ENCODE data around the gene SENP6.

Gene SENP6

DNA sequence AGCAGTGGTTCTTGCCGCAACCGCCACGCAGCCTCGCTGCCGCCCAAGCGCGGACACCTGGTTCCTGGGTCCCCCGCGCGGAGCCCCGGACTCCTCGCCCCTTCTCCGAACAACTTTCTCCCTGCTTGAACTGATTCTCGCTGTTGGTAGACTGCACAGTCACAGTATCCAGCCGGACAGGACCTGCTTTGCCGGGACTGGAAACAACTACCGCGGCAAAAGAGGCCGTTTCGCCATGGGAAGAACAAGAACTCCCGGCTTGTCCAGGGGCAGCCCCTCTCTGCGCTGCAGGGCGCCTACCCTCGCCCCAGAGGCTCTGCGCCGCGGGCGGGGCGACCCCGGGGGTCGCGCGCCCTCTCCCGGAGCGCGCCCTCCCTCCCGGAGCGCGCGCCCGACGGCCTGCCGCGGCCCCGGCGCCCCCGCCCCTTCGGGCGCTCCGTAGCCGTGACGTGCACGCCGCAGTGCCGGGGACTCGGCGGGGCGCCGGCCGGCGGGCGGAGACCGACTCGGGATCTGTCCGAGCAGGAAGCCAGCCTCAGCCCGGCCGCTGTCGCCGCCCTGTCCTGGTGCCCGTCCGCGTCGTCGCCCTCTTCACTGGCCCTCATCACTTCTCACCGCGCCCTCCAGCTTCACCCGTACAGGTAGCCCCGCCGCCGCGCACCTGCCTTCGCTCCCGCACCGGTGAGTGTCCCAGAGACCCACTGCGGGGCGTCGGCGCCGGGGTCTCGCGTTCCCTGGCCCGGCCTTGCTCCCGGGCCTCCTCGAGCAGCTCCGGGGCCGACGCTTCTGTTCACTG is 147.3 kb downstream of the SENP6 start, which contains the start of gene MYO6:
MYO6 (plus strand) TSS at position 497 of the 796 bp plus-strand sequence. CDS start 68,309 bp downstream, outside the sequence.
- peak; percentile 33 for DNase-seq

DNA sequence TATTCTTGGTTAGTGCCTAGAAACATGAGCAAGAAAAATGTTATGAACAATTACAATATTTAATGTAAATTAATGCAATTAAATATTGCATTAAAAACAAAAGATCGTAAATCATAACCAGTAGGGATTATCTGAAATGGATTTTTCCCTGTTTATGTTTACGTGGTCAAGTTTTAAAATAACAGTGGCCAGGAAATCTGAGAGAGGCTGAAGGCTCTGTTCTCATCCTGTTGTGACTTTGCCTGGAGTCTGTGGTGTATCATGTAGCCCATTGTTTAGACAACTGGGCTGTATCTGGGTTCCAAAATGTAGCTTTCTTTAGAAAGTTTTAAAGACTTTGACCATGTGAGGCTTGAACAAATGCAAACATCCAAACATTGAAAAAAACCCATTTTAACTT is 149.8 kb downstream of the SENP6 start:
- no peak for DNase-seq

DNA sequence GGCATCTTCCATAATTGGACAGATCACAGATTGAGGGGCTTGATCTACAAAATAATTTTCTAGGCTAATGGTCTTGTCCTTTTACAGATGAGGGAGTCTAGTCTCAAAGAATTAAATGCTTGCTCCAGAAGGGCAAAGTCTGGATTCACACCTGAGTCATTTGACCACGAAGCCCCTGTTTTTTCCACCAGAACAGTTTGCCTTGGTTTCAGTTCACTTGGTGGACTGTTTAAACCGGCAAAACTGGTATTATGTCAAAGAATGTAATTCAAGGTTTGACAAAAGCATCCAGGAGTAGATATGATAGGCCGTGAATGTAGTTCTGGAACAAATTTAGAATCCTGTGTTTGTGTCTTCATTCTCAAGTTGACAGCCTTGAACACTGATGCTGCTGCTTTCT is 150.7 kb downstream of the SENP6 start:
- DNase-seq, result no peak

DNA sequence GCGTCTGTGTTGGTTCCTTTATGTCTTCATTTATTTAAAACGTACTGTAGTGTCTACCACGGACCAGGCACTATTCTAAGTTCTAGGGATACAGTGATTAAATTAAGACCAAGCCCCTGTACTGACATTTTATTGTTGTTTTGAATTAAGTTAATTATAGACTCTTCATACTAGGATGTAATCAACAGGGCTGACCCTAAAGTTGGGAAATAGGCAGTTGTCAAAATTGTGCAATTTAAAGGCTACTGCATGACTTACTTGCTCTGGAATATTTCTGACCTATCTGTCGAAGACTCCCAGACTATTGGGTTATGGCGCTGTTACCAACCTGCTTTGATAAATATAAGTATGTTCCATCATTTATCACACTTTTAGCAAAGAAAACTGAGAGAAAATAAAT is 154.0 kb downstream of the SENP6 start:
- no peak for DNase-seq

DNA sequence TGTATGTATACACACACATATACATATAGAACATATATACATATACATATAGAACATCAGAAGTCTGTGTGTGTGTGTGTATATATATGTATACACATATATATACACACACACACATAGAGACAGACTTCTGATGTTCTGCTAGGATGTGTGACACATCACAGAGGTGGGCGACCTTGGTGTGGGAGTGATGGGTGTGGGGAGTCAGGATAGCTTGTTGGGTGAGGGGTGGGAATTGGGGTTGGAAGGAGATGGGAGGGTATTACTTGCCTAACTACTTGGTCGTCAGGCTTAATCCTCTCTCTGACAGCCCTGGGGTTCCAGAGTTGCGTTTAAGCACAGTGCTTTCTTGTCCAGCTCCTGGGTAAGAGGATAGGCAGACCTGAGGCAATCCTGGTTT is 155.6 kb downstream of the SENP6 start:
- no peak for DNase-seq

DNA sequence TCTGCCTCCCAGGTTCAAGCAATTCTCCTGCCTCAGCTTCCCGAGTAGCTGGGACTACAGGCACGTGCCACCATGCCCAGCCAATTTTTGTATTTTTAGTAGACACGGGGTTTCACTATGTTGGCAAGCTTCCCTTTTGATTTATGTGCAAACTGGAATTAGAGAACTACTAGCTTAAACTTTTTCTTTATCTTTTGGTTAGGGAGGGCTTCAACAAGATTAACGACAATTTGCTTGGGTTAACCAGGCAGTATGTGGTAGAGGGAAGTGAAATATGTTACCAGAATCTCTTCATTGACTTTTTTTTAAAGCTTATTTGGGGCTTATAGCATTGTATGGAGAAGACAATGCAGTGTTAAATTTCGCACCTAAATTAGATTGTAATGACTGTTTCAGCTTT is 156.4 kb downstream of the SENP6 start:
- no peak for DNase-seq

DNA sequence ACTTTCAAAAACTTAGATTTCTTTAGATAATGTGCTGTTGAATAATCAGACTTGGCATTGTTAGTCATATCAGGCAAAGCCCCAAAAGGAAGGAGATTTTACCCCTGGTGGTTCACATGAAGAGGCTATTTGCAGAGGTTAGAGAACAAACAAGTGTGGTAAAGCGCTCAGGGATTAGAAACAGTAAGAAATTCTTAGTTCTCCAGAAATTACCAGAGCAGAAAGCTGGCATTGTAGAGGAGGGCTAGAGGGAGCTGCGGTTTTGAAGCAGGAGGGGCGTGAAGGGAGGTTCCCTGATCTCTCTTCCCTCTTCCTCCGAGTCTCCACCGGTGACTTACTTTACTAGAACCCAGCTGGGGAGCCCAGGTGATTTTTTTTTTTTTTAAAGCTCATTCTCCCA is 157.5 kb downstream of the SENP6 start:
- DNase-seq, result no peak

DNA sequence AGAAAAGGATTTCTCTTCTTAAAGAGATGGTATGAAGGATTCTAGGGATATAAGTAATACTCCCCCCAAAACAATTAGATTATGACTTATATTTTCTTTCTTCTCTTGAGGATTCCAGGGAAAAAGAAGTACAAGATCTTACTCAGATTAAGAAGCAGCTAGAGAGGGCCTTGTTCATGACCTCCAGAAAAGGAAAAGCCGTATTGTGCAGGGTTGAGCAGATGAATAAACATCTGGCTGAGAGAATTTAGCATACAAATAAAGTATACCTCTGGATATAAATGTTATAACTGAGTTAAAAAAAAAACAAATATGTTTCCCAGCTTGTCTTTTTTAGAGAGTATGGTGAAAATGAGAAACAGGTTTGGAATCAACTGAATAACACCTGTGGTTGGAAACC is 158.6 kb downstream of the SENP6 start:
- DNase-seq, result no peak

DNA sequence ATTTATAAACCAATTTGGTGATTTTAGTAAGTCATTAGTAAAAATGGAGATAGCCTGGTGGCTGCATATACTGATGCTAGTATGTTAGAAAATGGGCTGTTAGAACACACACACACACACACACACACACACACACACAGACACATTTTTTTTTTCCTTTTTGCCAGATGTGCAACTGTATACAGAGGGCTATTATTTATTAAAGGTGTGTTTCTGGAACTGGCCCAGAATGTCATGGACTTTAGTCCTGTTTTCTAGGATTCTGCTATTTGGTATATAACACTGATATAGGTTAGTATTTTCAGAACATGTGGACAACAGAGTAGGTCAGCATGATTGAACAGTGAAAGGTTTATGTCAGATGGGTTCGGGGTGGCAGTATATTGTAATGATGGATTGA is 159.8 kb downstream of the SENP6 start:
- no peak for DNase-seq

DNA sequence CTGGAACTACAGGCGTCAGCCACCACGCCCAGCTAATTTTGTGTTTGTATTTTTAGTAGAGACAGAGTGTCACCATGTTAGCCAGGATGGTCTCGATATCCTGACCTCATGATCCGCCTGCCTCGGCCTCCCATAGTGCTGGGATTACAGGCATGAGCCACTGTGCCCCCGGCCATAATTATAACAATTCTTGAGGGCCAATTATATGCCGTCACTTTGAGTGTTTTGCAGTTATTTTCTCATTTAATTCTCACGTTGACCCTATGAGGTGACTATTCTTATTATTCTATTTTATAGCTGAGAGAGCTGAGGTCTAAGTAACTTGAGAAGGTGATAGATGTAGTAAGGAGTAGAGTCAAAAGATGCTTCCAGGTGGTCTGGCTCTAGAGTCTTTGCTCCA is 160.4 kb downstream of the SENP6 start:
- no peak for DNase-seq

DNA sequence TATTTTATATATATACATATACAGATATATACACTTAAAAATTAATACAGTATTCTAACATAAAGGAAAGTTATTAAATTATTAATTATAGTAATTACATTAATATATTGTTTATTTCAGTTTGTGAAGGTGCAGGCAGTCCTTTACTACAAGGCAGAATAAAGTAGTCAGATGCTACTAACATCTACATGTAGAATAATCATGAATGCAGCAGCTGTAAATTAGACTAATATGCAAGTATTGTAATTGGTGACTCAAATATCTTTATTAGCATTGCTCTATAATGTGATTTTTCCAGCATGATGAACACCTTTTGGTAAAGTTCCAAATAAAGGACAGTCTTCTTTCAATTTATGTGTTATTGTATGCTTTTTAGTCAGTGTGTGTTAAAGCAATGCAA is 164.7 kb downstream of the SENP6 start:
- no peak for DNase-seq

Measured in NCI-H510A treated with DMSO at 0.1 percent for 48 hours (cell line).